ENCODE results near the gene GABRA5.

The GABRA5 gene

GRCh38 chr15:26985050-26985449 lies 118.2 kb downstream of the GABRA5 start:
- H3K9me3 ChIP-seq (ENCODE audit: control insufficient read depth, low read length): no peaks in the 10 kb centered on the region
- no peaks in the 10 kb centered on the region for H3K4me1 ChIP-seq (ENCODE audit: control insufficient read depth, insufficient read depth, low read length, poor library complexity, severe bottlenecking)
- no peak overlapping the region for H3K4me3 ChIP-seq (ENCODE audit: extremely low read depth, insufficient read depth, low read length, poor library complexity, severe bottlenecking)
- 80 to 95% methylated on average over 2 to 4 of the region's 4 CpGs for WGBS, 2 experiments (ENCODE audit: insufficient coverage in 2 of 2)
- no peak overlapping the region for H3K27ac ChIP-seq (ENCODE audit: low read depth, low read length, severe bottlenecking)
- no peaks in the 10 kb centered on the region for H3K36me3 ChIP-seq (ENCODE audit: control insufficient read depth, insufficient read depth, low read length)

- WGBS, 2 experiments (ENCODE audit: insufficient coverage in 2 of 2): no CpG with 5 or more reads among the region's 2 CpGs
- Histone ChIP-seq H3K4me1 (ENCODE audit: control insufficient read depth, insufficient read depth, low read length, poor library complexity, severe bottlenecking) (no peaks in the 10 kb centered on the region), H3K27ac (ENCODE audit: low read depth, low read length, severe bottlenecking) (no peak overlapping the region), H3K9me3 (ENCODE audit: control insufficient read depth, low read length) (no peaks in the 10 kb centered on the region), H3K4me3 (ENCODE audit: extremely low read depth, insufficient read depth, low read length, poor library complexity, severe bottlenecking) (no peak overlapping the region), H3K36me3 (ENCODE audit: control insufficient read depth, insufficient read depth, low read length) (no peaks in the 10 kb centered on the region)
Measured at GRCh38 chr15:26996250-26996649, 129.4 kb downstream of the GABRA5 start.

All from mesodermal cell (in vitro differentiated cells).